Stimulated activated CD4-positive, alpha-beta T cell treated with anti-CD3 and anti-CD28 coated beads, TNF-alpha, amount 100 ng/mL, for 48 hours (primary cell): ENCODE data around the gene PLEKHA8.

Source experiments
- DNase-seq, 3 donors: peaks; one replicate each; pipeline ENCODE4 v3.0.0-alpha.2; 2020; ENCODE audit warnings: low read depth in 3 of 3

PLEKHA8 gene

GRCh38 chr7:30144657-30145306 lies 116.6 kb downstream of the PLEKHA8 start:
- DNase-seq = no peak

DNA sequence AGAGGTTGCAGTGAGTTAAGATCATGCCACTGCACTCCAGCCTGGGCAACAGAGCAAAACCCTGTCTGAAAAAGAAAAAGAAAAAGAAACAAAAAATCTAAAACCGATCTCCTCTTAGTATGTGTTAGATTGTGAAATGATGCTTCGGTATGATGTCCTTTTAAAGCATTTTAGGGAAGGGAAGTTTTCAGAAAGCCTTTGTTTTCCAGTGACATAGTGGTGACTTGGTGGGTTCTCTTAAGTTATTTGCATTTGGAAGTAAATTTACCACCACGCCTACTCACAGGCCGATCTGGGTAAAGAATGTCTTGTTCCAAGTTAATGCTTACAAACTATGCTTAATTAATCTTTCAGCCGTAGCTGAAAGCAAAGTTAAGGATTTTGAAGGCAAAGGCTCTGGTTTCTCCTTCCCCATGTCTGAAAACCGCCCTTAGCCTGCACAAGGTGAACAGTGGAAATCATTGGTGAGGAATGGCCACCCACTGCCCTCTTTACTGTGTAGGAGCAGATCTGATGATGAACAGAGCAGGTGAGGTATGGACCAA lies 117.3 kb downstream of the PLEKHA8 start:
- DNase-seq = no peak

DNA sequence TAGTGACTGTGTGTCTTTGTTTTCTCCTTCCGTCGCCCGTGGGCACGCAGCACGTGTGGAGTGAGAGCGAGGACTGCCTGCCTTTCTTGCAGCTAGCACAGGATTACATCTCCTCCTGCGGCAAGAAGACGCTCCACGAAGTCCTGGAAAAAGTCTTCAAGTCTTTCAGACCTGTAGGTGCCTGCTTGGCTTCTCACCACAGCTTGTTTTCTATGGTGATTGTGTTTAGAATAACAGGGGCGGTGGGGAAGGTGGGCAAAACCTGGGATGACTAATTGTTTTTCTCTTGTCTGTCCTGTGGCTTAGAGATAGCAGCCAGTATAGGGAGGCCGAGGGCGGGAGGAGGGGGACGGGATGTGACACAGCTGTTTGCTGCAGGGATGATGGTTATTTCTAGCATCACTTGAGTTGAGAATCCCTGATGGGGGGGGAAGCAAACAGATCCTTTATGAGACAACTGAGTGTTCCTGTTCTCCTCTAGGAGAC lies 118.0 kb downstream of the PLEKHA8 start:
- DNase-seq = no peak

DNA sequence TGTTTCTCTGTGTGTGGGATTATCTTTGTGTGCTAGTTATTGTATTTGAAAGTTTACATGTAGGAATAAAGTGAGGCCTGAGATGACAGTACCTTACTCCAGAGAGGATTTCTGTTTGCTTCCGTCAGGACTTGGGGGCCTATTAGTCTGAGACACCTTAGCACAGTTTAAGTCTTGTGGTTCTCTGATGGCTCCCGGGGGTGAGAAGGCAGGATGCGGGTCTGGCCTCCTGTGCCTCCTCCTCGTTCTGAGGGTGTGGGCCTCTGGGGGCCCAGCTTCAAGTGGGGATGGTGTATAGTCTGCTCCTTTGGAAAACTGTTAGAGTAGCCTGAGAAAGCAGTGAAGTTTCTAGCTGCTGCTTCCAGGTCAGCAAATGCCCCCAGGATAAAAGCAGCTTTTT lies 119.0 kb downstream of the PLEKHA8 start:
- no peak for DNase-seq

DNA sequence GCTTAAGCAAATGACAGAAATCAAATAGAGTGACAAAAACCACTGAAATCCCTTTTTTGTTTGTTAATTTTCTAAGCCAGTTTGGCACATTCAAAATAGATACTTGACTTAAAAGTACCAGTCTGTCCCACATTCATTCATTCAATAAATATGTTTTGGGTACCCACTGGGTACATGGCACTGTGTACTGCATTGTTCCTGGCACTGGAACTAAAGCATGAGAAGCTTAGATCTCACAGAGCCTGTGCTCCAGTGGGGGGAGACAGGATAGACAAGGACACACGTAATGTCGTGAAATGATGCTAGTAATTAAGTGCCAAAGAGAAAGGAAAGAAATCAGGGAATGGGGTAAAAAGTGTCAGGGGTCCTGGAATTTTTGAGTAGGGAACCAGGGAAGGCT lies 119.6 kb downstream of the PLEKHA8 start:
- no peak for DNase-seq

- DNase-seq = no peak
Observed at GRCh38 chr7:30148426-30148825, 120.2 kb downstream of the PLEKHA8 start.

GRCh38 chr7:30148951-30149459 lies 120.8 kb downstream of the PLEKHA8 start:
- no peak for DNase-seq

DNA sequence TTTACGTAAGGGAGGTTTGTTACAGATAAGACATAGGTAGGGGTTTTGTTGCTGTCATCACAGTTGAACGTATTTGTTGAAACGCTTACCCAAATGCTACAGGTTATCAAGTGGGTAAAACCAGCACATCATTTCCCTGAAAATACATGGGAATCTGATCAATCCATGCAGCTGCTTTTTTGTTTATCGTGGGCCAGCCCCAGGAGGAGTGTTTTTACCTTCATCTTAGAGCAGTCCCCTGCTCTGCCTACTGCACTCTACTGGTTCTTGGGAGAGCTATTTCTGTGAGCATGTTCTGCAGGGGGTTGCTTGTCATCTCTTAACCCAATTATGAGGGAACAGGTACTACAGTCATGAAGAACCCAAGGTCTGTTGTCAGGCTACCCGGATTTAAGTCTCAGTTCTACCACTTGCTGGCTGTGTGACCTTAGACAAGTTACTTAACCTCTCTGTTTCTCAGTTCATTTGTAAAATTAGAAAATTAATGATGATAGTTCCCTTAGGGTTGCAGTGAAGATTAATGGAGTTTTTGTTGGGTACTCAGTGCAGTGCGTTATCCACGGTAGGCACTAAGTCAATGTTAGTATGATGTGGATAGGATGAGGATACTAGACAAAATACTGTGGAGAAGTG lies 121.5 kb downstream of the PLEKHA8 start:
- no peak for DNase-seq

- DNase-seq = no peak
Observed at GRCh38 chr7:30150711-30151110, 122.5 kb downstream of the PLEKHA8 start.

GRCh38 chr7:30154111-30154587 lies 125.9 kb downstream of the PLEKHA8 start:
- no peak for DNase-seq

- DNase-seq = no peak
Observed at GRCh38 chr7:30155481-30155880, 127.3 kb downstream of the PLEKHA8 start.

GRCh38 chr7:30157204-30157603 lies 129.0 kb downstream of the PLEKHA8 start:
- no peak for DNase-seq

DNA sequence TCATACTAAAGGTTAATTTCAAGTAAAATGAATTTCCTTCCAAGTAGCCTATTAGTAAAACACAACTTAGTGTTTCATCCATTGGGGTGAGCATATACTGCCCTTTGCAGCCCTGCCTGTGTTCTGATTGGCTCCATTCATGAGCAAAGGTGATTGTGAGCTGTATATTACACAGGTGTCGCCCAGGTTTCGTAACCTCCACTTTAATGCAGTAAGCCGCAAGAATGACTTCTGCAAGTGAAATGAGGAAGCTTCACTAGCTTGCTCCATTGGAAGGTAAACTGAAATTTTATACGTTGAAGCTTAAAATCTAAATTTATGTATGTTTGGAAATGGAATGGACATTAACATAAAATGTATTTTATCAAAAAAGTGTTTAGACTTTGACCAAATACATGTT lies 131.0 kb downstream of the PLEKHA8 start:
- no peak for DNase-seq

GRCh38 chr7:30159698-30160143 lies 131.5 kb downstream of the PLEKHA8 start:
- no peak for DNase-seq

GRCh38 chr7:30160329-30160728 lies 132.1 kb downstream of the PLEKHA8 start:
- DNase-seq = no peak

GRCh38 chr7:30162133-30162532 lies 133.9 kb downstream of the PLEKHA8 start:
- DNase-seq = no peak

DNA sequence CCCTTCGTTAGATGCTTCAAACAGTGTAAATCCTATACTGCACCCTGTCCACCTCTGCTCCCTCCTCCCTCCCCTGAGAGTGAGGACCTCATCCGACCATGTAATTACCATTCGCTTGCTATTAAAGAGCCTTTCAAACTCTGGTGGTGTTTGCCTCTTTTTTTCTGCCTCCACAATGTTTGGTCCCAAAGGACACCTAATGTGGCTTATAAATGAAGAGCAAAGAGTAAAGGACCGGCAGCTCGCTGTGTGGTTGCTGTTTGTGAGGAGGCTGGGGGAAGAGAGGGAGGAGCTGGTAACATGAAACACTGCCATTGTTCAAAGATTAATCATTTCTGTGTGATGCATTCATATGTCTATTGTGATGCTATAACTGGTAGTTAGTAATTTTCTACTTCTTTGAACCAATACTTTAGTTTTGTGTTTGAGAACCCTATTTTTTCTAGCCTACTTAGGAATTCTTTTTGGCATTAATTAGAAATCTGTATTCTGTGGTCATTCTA lies 134.5 kb downstream of the PLEKHA8 start:
- DNase-seq = no peak

DNA sequence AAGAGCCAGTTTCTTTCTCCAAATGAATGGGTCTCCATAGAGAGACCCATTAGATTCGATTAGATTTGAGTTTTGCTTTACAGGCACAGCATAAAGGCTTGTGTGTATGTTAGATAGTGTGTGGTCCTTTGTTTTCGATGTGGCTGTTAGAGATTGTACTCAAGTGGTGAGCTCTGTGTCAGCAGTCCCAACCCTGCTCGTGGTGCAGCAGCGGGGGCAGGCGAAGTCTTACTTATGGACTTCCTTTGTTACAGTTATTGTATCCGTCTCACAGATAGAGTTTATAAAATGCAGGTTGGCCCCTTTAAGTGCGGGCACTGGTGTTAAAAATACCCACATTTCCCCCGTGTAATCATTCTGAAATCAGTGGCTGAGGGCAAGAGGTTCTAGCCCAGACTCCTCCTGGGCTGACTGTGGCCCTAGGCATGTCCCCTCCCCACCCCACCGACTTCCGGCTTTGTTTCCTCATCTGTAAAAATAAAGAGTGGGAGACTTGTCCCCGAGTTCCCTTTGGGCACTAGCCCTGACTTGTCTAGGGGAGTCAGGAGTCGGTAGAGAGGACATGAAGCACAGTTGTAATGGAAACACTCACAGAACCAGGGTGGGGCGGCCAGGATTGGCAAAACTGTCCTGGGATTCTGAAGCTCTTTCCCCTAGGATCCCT lies 135.2 kb downstream of the PLEKHA8 start:
- no peak for DNase-seq

- DNase-seq = no peak
Observed at GRCh38 chr7:30164567-30164966, 136.4 kb downstream of the PLEKHA8 start.

- DNase-seq = no peak
Observed at GRCh38 chr7:30165590-30165989, 137.4 kb downstream of the PLEKHA8 start.

DNA sequence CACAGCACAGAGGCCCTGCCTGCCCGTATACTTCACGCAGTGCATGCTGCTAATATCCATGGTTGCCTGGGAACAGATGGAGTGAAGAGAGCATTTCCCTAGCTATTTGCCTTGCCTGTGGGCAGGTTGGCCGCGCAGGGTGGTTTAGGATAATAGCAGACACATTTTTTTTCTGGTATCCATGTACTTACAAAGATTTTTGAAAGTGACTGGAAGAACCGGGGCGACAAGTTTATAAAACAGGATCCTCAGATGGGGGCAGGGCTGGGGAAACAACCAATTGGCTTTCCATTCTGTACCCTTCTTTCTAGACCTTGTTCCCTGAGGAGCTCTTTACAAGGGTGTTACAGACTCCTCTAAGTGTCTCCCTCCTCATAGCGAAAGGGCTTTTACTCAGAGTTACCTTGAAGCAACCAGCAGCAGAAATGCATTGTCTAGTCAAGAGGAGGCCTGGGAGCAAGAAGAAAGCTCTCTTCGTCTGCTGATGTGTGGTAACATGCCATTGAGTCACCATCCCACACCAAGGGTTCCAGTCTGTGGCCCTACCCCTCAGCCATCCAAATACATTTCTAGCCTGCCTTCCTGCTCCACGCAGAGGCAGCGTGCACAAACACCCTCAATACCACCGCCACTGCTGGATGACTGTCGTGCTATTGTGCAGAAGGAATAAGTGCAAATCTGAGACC lies 138.1 kb downstream of the PLEKHA8 start:
- DNase-seq = no peak

GRCh38 chr7:30166841-30167235 lies 138.6 kb downstream of the PLEKHA8 start:
- DNase-seq = no peak
